Liver (tissue), 3 donors: ENCODE results near the gene ITLN1.

Source experiments
- CTCF ChIP-seq: fragments of 150-350 bp; IDR thresholded peaks from 2 replicates; pipeline ENCODE4 v1.5.1; 2017; ENCODE audit warnings: improper control_type of control experiment, low read depth, low read length; ENCODE audit not compliant: missing input control
- EGR1 ChIP-seq, 2 donors: IDR thresholded peaks; 2 replicates each; pipeline ENCODE4 v1.6.1; 2016 to 2018; ENCODE audit warnings: antibody characterized with exemption in 2 of 2, low read depth in 2 of 2
- FOXA1 ChIP-seq: IDR thresholded peaks from 2 replicates; pipeline ENCODE4 v1.6.1; 2016; ENCODE audit warnings: antibody characterized with exemption
- GABPA ChIP-seq, 2 donors: IDR thresholded peaks in 1 of 2; conservative IDR thresholded peaks in 1 of 2; 2 replicates each; pipeline ENCODE4 v1.6.1; 2016; ENCODE audit warnings: antibody characterized with exemption in 2 of 2, mild to moderate bottlenecking in 1 of 2, moderate library complexity in 1 of 2
- HNF4G ChIP-seq: IDR thresholded peaks from 2 replicates; pipeline ENCODE4 v1.6.1; 2016; ENCODE audit warnings: antibody characterized with exemption
- NR2F2 ChIP-seq: IDR thresholded peaks from 2 replicates; pipeline ENCODE4 v1.6.1; 2016; ENCODE audit warnings: antibody characterized with exemption
- RAD21 ChIP-seq, 2 donors: IDR thresholded peaks; 2 replicates each; pipeline ENCODE4 v1.6.1; 2016; ENCODE audit warnings: antibody characterized with exemption in 2 of 2, mild to moderate bottlenecking in 2 of 2
- RXRA ChIP-seq, 2 donors: IDR thresholded peaks; 2 replicates each; pipeline ENCODE4 v1.6.1; 2017 to 2018; ENCODE audit warnings: antibody characterized with exemption in 2 of 2, mild to moderate bottlenecking in 1 of 2
- SP1 ChIP-seq: IDR thresholded peaks from 2 replicates; pipeline ENCODE4 v1.6.1; 2018; ENCODE audit warnings: antibody characterized with exemption, mild to moderate bottlenecking
- TAF1 ChIP-seq: conservative IDR thresholded peaks from 2 replicates; pipeline ENCODE4 v1.6.1; 2016; ENCODE audit warnings: antibody characterized with exemption, mild to moderate bottlenecking
- YY1 ChIP-seq: IDR thresholded peaks from 2 replicates; pipeline ENCODE4 v1.6.1; 2016; ENCODE audit warnings: antibody characterized with exemption, mild to moderate bottlenecking
- donor health status: healthy.
- donor health status: healthy.

GRCh38 chr1:160866001-160866694 lies 18.8 kb downstream of the ITLN1 start:
- no peak for TF ChIP-seq GABPA (IDR thresholded peaks at IDR 0.05 in 1 of 2, conservative IDR thresholded peaks at IDR 0.05 in 1 of 2)
- no peak for TF ChIP-seq RAD21 (IDR thresholded peaks at IDR 0.05)
- TF ChIP-seq RXRA (IDR thresholded peaks at IDR 0.05), result peak; percentile 10 to 23
- no peak for TF ChIP-seq CTCF
- TF ChIP-seq TAF1, result no peak
- TF ChIP-seq YY1, result no peak
- TF ChIP-seq SP1, result peak; percentile 11
- no peak for TF ChIP-seq NR2F2
- TF ChIP-seq HNF4G, result no peak
- no peak for TF ChIP-seq EGR1 (IDR thresholded peaks at IDR 0.05; ENCODE audit: low read depth in 2 of 2)
- TF ChIP-seq FOXA1, result no peak
